VCaP (cell line): ENCODE data around the gene ACVRL1.
A peak's percentile ranks its signal among the peaks of the same experiment; 100 is the strongest.

Experiments used
- H3K27ac ChIP-seq: fragments of 450-650 bp; 2 replicates; pipeline ENCODE4 v1.5.1; 2017
- TF ChIP-seq, protein P1 (sequence below): fragments of 450-650 bp; conservative IDR thresholded peaks from 2 replicates; pipeline ENCODE4 v1.5.1; 2017; ENCODE audit warnings: mild to moderate bottlenecking, moderate library complexity

Gene ACVRL1

DNA sequence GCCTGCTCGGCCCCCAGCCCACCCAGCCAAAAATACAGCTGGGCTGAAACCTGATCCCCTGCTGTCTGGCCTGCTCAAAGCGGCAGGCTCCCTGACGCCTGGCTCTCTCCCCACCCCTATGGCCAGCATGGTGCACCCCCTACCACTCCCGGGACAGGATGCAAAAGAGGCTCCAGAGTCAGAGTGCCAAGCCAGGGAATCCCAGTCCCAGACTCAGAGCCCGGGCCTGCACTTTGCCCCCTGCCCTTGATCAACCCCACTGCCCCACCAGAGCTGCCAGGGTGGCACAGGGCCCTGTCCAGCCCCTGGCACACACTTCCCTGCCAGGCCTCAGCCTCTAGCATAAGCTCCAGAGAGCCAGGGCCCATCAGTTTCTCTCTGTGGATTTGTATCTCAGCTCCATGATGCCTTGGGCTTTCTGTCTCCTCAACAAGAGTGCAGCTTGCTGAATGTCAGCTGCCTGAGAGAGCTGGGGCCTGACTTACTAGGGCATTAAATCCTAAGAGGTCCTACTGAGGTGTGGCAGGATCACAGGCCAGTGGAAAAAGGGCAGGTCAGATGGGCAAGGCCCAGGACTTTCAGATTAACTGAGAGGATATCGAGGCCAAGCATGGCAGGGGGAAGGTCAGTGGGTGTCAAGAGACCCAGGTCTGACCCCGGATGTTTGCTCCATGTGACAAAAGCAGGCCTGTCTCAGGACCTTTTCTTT, 13.9 kb downstream of the ACVRL1 start:
- H3K27ac ChIP-seq: no peak overlapping the region
- TF ChIP-seq, protein P1, sequence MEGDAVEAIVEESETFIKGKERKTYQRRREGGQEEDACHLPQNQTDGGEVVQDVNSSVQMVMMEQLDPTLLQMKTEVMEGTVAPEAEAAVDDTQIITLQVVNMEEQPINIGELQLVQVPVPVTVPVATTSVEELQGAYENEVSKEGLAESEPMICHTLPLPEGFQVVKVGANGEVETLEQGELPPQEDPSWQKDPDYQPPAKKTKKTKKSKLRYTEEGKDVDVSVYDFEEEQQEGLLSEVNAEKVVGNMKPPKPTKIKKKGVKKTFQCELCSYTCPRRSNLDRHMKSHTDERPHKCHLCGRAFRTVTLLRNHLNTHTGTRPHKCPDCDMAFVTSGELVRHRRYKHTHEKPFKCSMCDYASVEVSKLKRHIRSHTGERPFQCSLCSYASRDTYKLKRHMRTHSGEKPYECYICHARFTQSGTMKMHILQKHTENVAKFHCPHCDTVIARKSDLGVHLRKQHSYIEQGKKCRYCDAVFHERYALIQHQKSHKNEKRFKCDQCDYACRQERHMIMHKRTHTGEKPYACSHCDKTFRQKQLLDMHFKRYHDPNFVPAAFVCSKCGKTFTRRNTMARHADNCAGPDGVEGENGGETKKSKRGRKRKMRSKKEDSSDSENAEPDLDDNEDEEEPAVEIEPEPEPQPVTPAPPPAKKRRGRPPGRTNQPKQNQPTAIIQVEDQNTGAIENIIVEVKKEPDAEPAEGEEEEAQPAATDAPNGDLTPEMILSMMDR: no peak

DNA sequence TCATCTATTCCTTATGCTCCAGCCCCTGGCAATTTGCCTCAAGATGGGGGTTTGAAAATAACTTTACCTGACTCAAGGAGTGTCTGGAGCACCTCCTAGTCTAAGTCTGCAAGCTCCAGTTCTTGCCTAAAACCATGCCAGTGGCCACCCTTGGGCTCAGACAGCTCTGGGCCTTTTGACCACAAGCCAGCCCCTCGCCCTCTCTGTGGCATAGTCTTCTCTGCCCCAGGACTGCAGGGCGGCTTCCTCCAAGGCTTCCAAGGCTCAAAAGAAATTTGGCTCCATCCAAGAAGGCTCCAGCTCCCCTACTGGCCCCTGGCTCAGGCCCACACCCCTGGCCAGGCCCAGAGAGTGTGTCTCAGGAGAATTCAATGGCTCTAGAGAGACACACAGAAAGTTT, 14.8 kb downstream of the ACVRL1 start:
- TF ChIP-seq, protein P1: no peak
- no peak overlapping the region for H3K27ac ChIP-seq

DNA sequence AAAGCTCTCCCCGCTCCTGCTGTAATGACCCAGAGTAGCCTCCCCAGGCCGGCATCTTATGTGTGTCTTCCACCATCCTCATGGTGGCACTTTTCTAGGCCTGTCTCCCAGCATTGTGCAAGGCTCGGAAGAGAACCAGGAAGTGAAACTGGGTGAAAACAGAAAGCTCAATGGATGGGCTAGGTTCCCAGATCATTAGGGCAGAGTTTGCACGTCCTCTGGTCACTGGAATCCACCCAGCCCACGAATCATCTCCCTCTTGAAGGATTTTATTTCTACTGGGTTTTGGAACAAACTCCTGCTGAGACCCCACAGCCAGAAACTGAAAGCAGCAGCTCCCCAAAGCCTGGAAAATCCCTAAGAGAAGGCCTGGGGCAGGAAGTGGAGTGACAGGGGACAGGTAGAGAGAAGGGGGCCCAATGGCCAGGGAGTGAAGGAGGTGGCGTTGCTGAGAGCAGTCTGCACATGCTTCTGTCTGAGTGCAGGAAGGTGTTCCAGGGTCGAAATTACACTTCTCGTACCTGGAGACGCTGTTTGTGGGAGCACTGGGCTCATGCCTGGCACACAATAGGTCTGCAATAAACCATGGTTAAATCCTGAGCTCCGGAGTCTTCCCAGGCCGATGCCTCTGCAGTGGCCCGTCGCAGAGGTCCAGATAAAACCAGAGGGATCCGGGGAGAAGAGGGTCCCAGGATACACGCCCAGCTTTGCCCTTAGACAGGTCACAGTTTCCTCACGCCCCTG, 15.6 kb downstream of the ACVRL1 start:
- no peak overlapping the region for H3K27ac ChIP-seq
- TF ChIP-seq, protein P1: no peak

DNA sequence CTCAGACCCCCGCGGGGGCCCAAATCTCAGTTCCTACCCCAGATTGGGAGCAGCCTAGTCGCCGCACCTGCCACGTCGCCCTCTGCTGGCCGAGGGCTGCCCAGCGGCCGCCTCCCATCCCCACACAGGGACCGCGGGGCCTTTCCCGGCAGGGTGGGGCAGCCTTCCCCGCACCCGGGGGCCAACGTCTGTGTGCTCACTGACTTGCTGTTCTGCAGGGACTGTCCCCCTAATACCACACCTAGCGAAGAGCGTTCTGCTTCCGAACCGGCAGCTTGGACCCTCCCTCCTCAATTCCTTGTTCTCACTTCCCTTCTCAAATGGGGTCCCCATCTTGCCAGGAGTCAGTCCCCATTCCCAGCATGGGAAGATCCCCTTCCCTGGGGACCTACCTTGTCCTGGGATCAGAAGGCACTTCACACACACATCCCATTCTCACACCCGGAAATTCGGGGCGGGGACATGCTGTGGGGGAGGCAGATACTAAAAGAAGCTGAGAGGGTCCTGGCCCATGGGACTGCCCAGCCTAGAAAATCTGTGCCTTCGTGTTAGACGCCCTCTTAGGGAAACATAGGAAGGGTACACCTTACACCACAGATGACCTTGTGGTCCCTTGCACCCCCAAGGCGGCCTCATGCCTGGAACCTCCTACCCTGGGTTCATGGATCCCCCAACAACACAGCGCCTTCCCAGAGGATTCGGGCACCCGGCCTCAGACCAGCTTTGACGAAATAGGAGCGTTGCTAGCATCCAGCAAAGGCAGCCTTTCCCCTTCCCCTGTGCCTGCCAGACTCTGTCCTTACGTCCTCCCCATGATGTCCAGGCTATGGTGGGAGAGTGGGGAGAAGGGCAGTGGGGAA, 16.4 kb downstream of the ACVRL1 start:
- TF ChIP-seq, protein P1: peak; percentile 53
- no peak overlapping the region for H3K27ac ChIP-seq

DNA sequence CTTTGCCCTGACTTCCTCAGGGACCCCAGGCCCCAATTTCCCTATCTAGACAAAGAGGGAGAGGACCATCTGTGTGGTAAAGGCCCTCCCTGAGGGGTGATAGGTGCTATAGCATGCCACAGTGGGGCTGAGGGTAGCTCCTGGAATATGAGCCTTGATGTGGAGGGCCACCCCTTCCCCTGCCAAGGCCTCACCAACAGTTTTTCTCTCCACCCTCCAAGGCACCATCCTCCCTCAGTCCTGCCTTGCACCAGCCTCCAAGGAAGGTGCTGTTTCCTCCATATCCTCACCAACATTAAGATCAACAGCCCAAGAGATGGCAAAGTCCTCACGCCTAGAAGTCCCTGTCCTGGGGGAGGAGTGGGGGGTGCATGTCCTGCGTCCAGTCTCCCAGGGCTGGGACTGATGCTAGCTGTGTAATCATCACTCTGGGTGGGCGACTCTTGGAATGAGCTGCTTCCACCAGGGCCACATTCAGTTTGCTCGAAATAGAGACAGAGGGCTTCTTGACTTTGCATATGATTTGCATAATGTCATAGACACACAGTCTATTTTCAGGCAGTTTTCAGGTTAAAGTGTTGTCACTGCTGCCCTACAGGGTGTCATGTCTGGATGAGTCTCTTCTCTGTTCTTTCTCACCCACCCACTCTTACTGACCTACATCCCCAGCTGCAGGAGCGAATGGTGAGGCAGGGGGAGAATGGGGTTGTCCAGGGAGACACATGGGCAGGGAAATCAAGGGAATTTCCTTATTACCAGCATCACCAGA, 17.4 kb downstream of the ACVRL1 start:
- H3K27ac ChIP-seq: peak overlapping the region; percentile 23; the same call in 1 of the 2 replicates
- TF ChIP-seq, protein P1: no peak

DNA sequence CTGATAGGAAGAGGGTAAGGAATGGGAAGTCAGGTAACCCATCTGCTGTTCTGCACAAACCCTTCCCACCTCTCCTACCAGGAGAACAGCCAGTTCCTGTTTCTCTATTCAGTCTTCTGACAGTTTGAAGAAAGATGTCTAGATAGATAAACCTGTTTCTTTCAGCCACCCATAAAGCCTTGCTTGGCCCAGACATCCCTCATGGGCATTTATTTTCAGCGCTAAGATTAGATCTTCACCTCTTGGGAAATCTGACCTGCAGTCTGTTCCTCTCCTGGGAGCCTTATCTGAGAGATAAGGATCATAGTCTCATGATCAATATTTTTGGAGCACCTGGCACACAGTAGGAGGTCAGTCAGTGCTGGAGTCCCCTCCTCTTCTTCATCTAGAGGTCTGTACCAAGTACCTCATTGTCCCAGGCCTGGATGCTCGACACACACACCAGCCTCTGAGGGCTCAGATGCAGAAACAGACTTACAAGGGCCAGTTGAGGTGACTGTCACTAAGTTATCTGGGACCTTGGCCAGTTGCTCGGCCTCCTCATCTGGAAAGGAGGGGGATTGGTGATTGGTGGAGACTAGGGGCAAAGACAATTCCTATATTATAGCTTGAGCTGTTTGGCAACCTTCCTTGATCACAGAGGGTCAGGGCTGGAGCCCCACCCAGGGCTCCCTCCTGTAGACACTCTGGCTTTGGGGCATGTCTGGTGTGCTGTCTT, 18.2 kb downstream of the ACVRL1 start:
- TF ChIP-seq, protein P1: no peak
- H3K27ac ChIP-seq: peak overlapping the region; percentile 23; the same call in 1 of the 2 replicates
